H1 (cell line): ENCODE measurements around the gene METTL22.

Experiments
- CBX5 ChIP-seq: fragments of 300-800, 300-1000 bp; sonication (generic); IDR thresholded peaks from 2 replicates; pipeline ENCODE4 v1.7.1; 2016; ENCODE audit warnings: antibody characterized with exemption, low read length, low read depth
- CHD1 ChIP-seq: IDR thresholded peaks from 2 replicates; pipeline ENCODE4 v1.6.1; 2012; ENCODE audit warnings: low read depth, low read length, improper control_type of control experiment
- CTCF ChIP-seq, 3 experiments: IDR thresholded peaks; 1 replicate in 2 of 3; 2 replicates in 1 of 3; pipeline versions ENCODE4 v1.5.1 to v1.6.1; 2011; ENCODE audit warnings: low read length in 3 of 3, mild to moderate bottlenecking in 3 of 3, inconsistent platforms in 2 of 3, low read depth in 1 of 3, moderate library complexity in 1 of 3; ENCODE audit not compliant: insufficient read depth in 1 of 3; ENCODE audit errors: control extremely low read depth in 1 of 3
- NANOG ChIP-seq: IDR thresholded peaks from 2 replicates; pipeline ENCODE4 v1.6.1; 2011; ENCODE audit warnings: low read length, low read depth, mild to moderate bottlenecking, inconsistent platforms; ENCODE audit not compliant: insufficient read depth, poor library complexity, severe bottlenecking
- RFX5 ChIP-seq: IDR thresholded peaks from 2 replicates; pipeline ENCODE4 v1.6.1; 2011; ENCODE audit warnings: low read depth, low read length, improper control_type of control experiment, borderline replicate concordance
- TAF1 ChIP-seq: IDR thresholded peaks from 2 replicates; pipeline ENCODE4 v1.6.1; 2011; ENCODE audit warnings: mild to moderate bottlenecking, low read depth, low read length

- no peak for TF ChIP-seq TAF1
- TF ChIP-seq CTCF (IDR thresholded peaks at IDR 0.05; ENCODE audit: control extremely low read depth in 1 of 3, insufficient read depth in 1 of 3, low read depth in 1 of 3, low read length in 3 of 3), result no peak
- no peak for TF ChIP-seq CBX5
- no peak for TF ChIP-seq NANOG
- TF ChIP-seq RFX5, result no peak
- TF ChIP-seq CHD1, result no peak
These were observed 18.2 kb downstream of the METTL22 start for GRCh38 chr16:8639694-8640093.
